Subcutaneous adipose tissue (tissue), 4 donors: Measurements from ENCODE around the gene WNK2. TPM values are rescaled to one million over a fixed set of nuclear protein-coding genes. Genes with fewer than 3 reads are reported as not detected.

Experiments
- CTCF ChIP-seq: fragments of 450-650 bp; IDR thresholded peaks from one replicate; pipeline ENCODE4 v1.5.1; 2016; ENCODE audit warnings: low read depth, mild to moderate bottlenecking, control low read depth, antibody characterized with exemption, moderate library complexity
- total RNA-seq, 4 donors: library from RNA; depleted of rRNA; stranded (reverse); fragments of >200 nt; gene quantifications; one replicate each; pipeline ENCODE4 v1.1.0, GENCODE V29; 2016

Gene WNK2
- total RNA-seq, 4 donors from 2014 or later: not detected

- no peak for TF ChIP-seq CTCF
Observed at GRCh38 chr9:93205045-93205768, 21.3 kb downstream of the WNK2 start.

- no peak for TF ChIP-seq CTCF
Observed at GRCh38 chr9:93205896-93206575, 22.1 kb downstream of the WNK2 start.

- no peak for TF ChIP-seq CTCF
Observed at GRCh38 chr9:93206576-93207155, 22.7 kb downstream of the WNK2 start.

- no peak for TF ChIP-seq CTCF
Observed at GRCh38 chr9:93207326-93207814, 23.4 kb downstream of the WNK2 start.

GRCh38 chr9:93207860-93208734 lies 24.2 kb downstream of the WNK2 start:
- TF ChIP-seq CTCF: no peak

- no peak for TF ChIP-seq CTCF
Observed at GRCh38 chr9:93209097-93209496, 25.2 kb downstream of the WNK2 start.
